Measurements from ENCODE around the gene DLG2. TPM values are rescaled to one million over a fixed set of nuclear protein-coding genes. Genes with fewer than 3 reads are reported as not detected.

The DLG2 gene
- total and polyA plus RNA-seq, 2 of the 8 experiments (the other 6 are each of a cell fraction or from before 2014, with no cell fraction given): 1.7 to 14.3 TPM

- no peak for TF ChIP-seq CTBP2 (IDR thresholded peaks at IDR 0.05; ENCODE audit: borderline replicate concordance, insufficient read depth, insufficient read length, low read length)
- TF ChIP-seq SIX5 (IDR thresholded peaks at IDR 0.05; ENCODE audit: low read depth, low read length): no peak
Observed at GRCh38 chr11:85495918-85496317, 131.2 kb downstream of the DLG2 start (continued).
